Gastrocnemius medialis (tissue), 4 donors: ENCODE results near the gene ITGAE. TPM values are rescaled to one million over a fixed set of nuclear protein-coding genes. Genes with fewer than 3 reads are reported as not detected.

Experiments
- ATAC-seq, 2 donors: fragments of 150-250 bp; one replicate each; pipeline ENCODE4 v1.9.1; 2016
- DNase-seq, 2 donors: peaks; one replicate each; pipeline ENCODE4 v3.0.0-alpha.2; 2019
- H3K27ac ChIP-seq, 4 donors: fragments of 200-600 bp; sonication (generic); 1 replicate in 1 of 4; 2 replicates in 3 of 4; pipeline ENCODE4 v1.5.1; 2016 to 2018; ENCODE audit warnings: mild to moderate bottlenecking in 2 of 4, moderate library complexity in 1 of 4
- H3K27me3 ChIP-seq, 3 donors: fragments of 200-600 bp; sonication (generic) in 2 of 3; 1 replicate in 1 of 3; 2 replicates in 2 of 3; pipeline versions ENCODE4 v1.5.1 to v1.6.0; 2016 to 2019; ENCODE audit warnings: mild to moderate bottlenecking in 1 of 3, moderate library complexity in 1 of 3
- H3K36me3 ChIP-seq, 2 donors: fragments of 200-600 bp; sonication (generic) in 1 of 2; one replicate each; pipeline ENCODE4 v1.5.1; 2017 to 2018
- H3K4me1 ChIP-seq, 2 donors: fragments of 200-600 bp; sonication (generic) in 1 of 2; one replicate each; pipeline ENCODE4 v1.5.1; 2016 to 2017; ENCODE audit warnings: mild to moderate bottlenecking in 2 of 2
- H3K4me3 ChIP-seq, 4 donors: fragments of 200-600 bp; sonication (generic) in 3 of 4; 1 replicate in 1 of 4; 2 replicates in 3 of 4; pipeline ENCODE4 v1.5.1; 2016 to 2019; ENCODE audit warnings: mild to moderate bottlenecking in 2 of 4
- H3K9me3 ChIP-seq, 3 donors: fragments of 200-600 bp; sonication (generic) in 2 of 3; 1 replicate in 1 of 3; 2 replicates in 2 of 3; pipeline ENCODE4 v1.5.1; 2016 to 2019
- CTCF ChIP-seq, 5 experiments: fragments of 450-650 bp in 3 of 5; fragments of 200-600 bp in 2 of 5; sonication (generic) in 2 of 5; IDR thresholded peaks in 4 of 5; conservative IDR thresholded peaks in 1 of 5; 1 replicate in 4 of 5; 2 replicates in 1 of 5; pipeline ENCODE4 v1.5.1; 2016 to 2019; ENCODE audit warnings: antibody characterized with exemption in 5 of 5, mild to moderate bottlenecking in 3 of 5, moderate library complexity in 3 of 5
- POLR2A ChIP-seq, 2 donors: fragments of 450-650 bp; IDR thresholded peaks; one replicate each; pipeline ENCODE4 v1.6.1; 2017; ENCODE audit warnings: antibody characterized with exemption in 2 of 2, mild to moderate bottlenecking in 2 of 2, moderate library complexity in 2 of 2
- in situ Hi-C, 4 donors: fragments of 200-750 bp; cut with MboI; loops; one replicate each; pipeline versions ENCODE4 v1.15.0 to v1.8.0; 2017; ENCODE audit warnings: low sequenced_read_pairs in 4 of 4
- intact Hi-C: fragments of 100-400 bp; cut with DNase I; formaldehyde crosslinking; loops from one replicate; pipeline ENCODE4 v1.15.1; 2023; ENCODE audit warnings: low total_unique reads
- total RNA-seq, 4 donors: library from RNA; depleted of rRNA; stranded (reverse); fragments of >200 nt; gene quantifications; one replicate each; pipeline versions ENCODE4 v1.1.0 to v1.2.3, GENCODE V29; 2016

ITGAE gene
- total RNA-seq, 4 donors from 2014 or later, result 10.8 to 25.0 (median 23.5) TPM

GRCh38 chr17:3667366-3668278 lies 133.4 kb downstream of the ITGAE start:
- peak overlapping the region; percentile 93 to 97 (median 96) for H3K27ac ChIP-seq
- no peaks in the 10 kb centered on the region for H3K27me3 ChIP-seq
- DNase-seq, result peak; percentile 73 to 81
- intact Hi-C loops, result loop anchor here (1.0 to 10.0 kb wide), 2 partner anchors 31 to 133 kb away; partner anchors contain the start of genes CTNS and SHPK
- TF ChIP-seq POLR2A (IDR thresholded peaks at IDR 0.05) (no peak), CTCF (IDR thresholded peaks at IDR 0.05 in 4 of 5, conservative IDR thresholded peaks at IDR 0.05 in 1 of 5) (no peak)
- H3K4me1 ChIP-seq, result peaks cover 36 to 37% of the 10 kb centered on the region in 2 donors
- no peaks in the 10 kb centered on the region for H3K9me3 ChIP-seq
- H3K4me3 ChIP-seq, result peak overlapping the region; percentile 80 to 100 (median 92)
- peaks cover 0 to 22% of the 10 kb centered on the region in 2 donors for H3K36me3 ChIP-seq
- peak; percentile 62 for ATAC-seq
- in situ Hi-C loops, result no loop called here

DNA sequence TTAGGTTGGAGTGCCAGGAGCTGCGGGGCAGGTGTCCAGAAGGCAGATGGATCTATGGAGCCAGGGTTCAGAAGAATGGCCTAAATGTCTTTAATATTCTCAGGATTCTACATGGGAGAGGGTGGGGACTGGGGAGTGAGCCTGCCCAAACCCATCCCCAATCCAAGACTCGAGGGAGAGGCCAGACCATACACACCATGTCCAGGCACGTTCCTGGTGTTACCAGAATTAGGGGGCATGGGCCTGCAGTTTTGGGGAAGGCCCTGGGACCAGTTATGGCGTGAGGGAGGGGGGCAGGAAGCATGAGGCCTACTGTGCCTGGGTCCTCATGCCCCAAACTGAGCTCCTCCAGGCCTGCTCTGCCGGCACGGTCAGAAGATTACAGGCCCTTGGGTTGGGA lies 134.5 kb downstream of the ITGAE start:
- ATAC-seq, result no peak
- Histone ChIP-seq H3K9me3 (no peaks in the 10 kb centered on the region), H3K4me3 (no peak overlapping the region), H3K27me3 (no peaks in the 10 kb centered on the region), H3K4me1 (peaks cover 36 to 37% of the 10 kb centered on the region in 2 donors), H3K36me3 (peaks cover 0 to 25% of the 10 kb centered on the region in 2 donors), H3K27ac (peak overlapping the region; percentile 93 to 97 (median 96))
- DNase-seq, result no peak
- in situ Hi-C loops, result no loop called here
- intact Hi-C loops, result loop anchor here (10.0 kb wide), 1 partner anchor 132 kb away; no protein-coding TSS in a partner anchor
- TF ChIP-seq CTCF (IDR thresholded peaks at IDR 0.05 in 4 of 5, conservative IDR thresholded peaks at IDR 0.05 in 1 of 5) (no peak), POLR2A (IDR thresholded peaks at IDR 0.05) (no peak)

DNA sequence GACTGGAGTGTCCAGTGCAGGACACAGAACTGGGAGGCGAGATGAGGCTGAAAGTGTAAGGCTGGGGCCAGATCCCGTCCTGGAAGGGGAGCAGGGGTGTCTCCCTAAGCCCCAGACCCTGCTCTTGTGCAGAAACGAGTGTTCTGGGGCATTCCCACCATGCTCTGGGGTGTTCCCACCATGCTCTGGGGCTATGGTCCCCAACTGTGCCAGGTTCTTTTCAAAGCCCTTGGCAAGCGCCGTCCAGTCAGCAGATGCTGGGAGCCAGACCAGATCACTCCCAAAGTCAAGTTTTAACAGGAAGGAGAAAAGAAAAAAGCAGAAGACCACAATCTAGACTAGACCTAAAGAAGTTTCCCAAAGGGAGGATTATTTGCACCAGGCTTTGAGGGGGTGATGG lies 135.2 kb downstream of the ITGAE start:
- DNase-seq (peak in 1 of 2 donors; percentile 56), ATAC-seq (no peak)
- intact Hi-C loops, result loop anchor here (10.0 kb wide), 1 partner anchor 131 kb away; no protein-coding TSS in a partner anchor
- in situ Hi-C loops, result no loop called here
- Histone ChIP-seq H3K4me1 (peaks cover 36 to 37% of the 10 kb centered on the region in 2 donors), H3K36me3 (peaks cover 0 to 25% of the 10 kb centered on the region in 2 donors), H3K27ac (peak overlapping the region; percentile 93 to 97 (median 96)), H3K9me3 (no peaks in the 10 kb centered on the region), H3K27me3 (no peaks in the 10 kb centered on the region), H3K4me3 (no peak overlapping the region)
- no peak for TF ChIP-seq CTCF (IDR thresholded peaks at IDR 0.05 in 4 of 5, conservative IDR thresholded peaks at IDR 0.05 in 1 of 5)
- TF ChIP-seq POLR2A (IDR thresholded peaks at IDR 0.05), result no peak

Other genes starting within 250 kb of the ITGAE start
- 1 to 10 TPM; 1.3 to 3.8 (median 1.6) TPM for gene TRPV3, start 243.4 kb downstream of the ITGAE start, total RNA-seq
- gene TRPV1, start 191.8 kb downstream of the ITGAE start, total RNA-seq, result 1 to 10 TPM; 1.7 to 6.5 (median 3.5) TPM
- gene SHPK, start 164.9 kb downstream of the ITGAE start, total RNA-seq, result 1 to 10 TPM; 4.1 to 4.7 (median 4.4) TPM
- gene CTNS, start 164.4 kb downstream of the ITGAE start, total RNA-seq, result 100 to 1,000 TPM in 1 of 4 donors, 10 to 100 TPM in 3; 15.0 to 141 (median 60.2) TPM
- 10 to 100 TPM; 24.1 to 45.1 (median 33.8) TPM for gene TAX1BP3, start 132.6 kb downstream of the ITGAE start, total RNA-seq
- 10 to 100 TPM; 40.6 to 73.8 (median 54.5) TPM for gene EMC6, start 132.4 kb downstream of the ITGAE start, total RNA-seq
- 10 to 100 TPM; 12.3 to 52.9 (median 30.2) TPM for gene P2RX5, start 105.0 kb downstream of the ITGAE start, total RNA-seq
- gene HASPIN, start 77.3 kb downstream of the ITGAE start, total RNA-seq, result 1 to 10 TPM in 1 of 4 donors, under 1 TPM in 3; 0.20 to 1.3 (median 0.24) TPM
- 10 to 100 TPM in 3 of 4 donors, 1 to 10 TPM in 1; 9.5 to 15.2 (median 14.5) TPM for gene NCBP3, start 45.1 kb upstream of the ITGAE start, total RNA-seq
- gene CAMKK1, start 91.9 kb upstream of the ITGAE start, total RNA-seq, result 1 to 10 TPM in 3 of 4 donors, under 1 TPM in 1; 0.44 to 5.1 (median 2.1) TPM
- gene P2RX1, start 115.3 kb upstream of the ITGAE start, total RNA-seq, result under 1 TPM in 3 of 4 donors, not detected in 1; 0.25 to 0.59 (median 0.38) TPM
- gene ATP2A3, start 163.2 kb upstream of the ITGAE start, total RNA-seq, result 1 to 10 TPM in 2 of 4 donors, under 1 TPM in 2; 0.89 to 1.4 (median 0.98) TPM